DND-41 (cell line): ENCODE measurements around the gene CHST1.

Experiments used
- ATAC-seq: fragments of 200-7000 bp; cut with Tn5 transposase; 3 replicates; pipeline ENCODE4 v1.9.1; 2021; ENCODE audit warnings: low read depth; ENCODE audit not compliant: insufficient read depth
- DNase-seq: peaks from one replicate; pipeline ENCODE4 v3.0.0-alpha.2; 2020
- H2AFZ ChIP-seq: 2 replicates; pipeline ENCODE4 v1.6.0; 2012; ENCODE audit warnings: low read depth, low read length
- H3K27ac ChIP-seq: 2 replicates; pipeline ENCODE4 v1.5.1; 2012; ENCODE audit warnings: low read length, inconsistent platforms
- H3K27me3 ChIP-seq: fragments of 200-600 bp; sonication (generic); 2 replicates; pipeline ENCODE4 v1.6.0; 2012; ENCODE audit warnings: low read length, mild to moderate bottlenecking, inconsistent platforms; ENCODE audit not compliant: insufficient read depth, poor library complexity
- H3K36me3 ChIP-seq: 2 replicates; pipeline ENCODE4 v1.5.1; 2012; ENCODE audit warnings: low read length, inconsistent platforms; ENCODE audit not compliant: insufficient read depth
- H3K4me1 ChIP-seq: 2 replicates; pipeline ENCODE4 v1.5.1; 2012; ENCODE audit warnings: mild to moderate bottlenecking, low read length; ENCODE audit not compliant: insufficient read depth
- H3K4me2 ChIP-seq: 2 replicates; pipeline ENCODE4 v1.6.0; 2012; ENCODE audit warnings: mild to moderate bottlenecking, moderate library complexity, low read length, inconsistent platforms; ENCODE audit not compliant: insufficient read depth
- H3K4me3 ChIP-seq, 2 experiments: fragments of 200-600 bp in 1 of 2; shearing (Covaris generic) in 1 of 2; 2 replicates each; pipeline ENCODE4 v1.5.1; 2012 to 2016; ENCODE audit warnings: inconsistent platforms in 2 of 2, low read length in 2 of 2, mild to moderate bottlenecking in 2 of 2, low read depth in 1 of 2, moderate library complexity in 1 of 2
- H3K79me2 ChIP-seq: 2 replicates; pipeline ENCODE4 v1.6.0; 2012; ENCODE audit warnings: low read length, inconsistent platforms; ENCODE audit not compliant: insufficient read depth
- H3K9ac ChIP-seq: 2 replicates; pipeline ENCODE4 v1.6.0; 2012; ENCODE audit warnings: low read depth, mild to moderate bottlenecking, inconsistent platforms, low read length, moderate library complexity
- H3K9me3 ChIP-seq: 2 replicates; pipeline ENCODE4 v1.5.1; 2012; ENCODE audit warnings: low read length, moderate library complexity, mild to moderate bottlenecking, inconsistent platforms; ENCODE audit not compliant: insufficient read depth, severe bottlenecking
- H4K20me1 ChIP-seq: 2 replicates; pipeline ENCODE4 v1.6.0; 2012; ENCODE audit warnings: low read length; ENCODE audit not compliant: insufficient read depth
- CTCF ChIP-seq: IDR thresholded peaks from 2 replicates; pipeline ENCODE4 v1.5.1; 2012; ENCODE audit warnings: borderline replicate concordance, low read length, moderate library complexity, mild to moderate bottlenecking; ENCODE audit not compliant: poor library complexity, severe bottlenecking; ENCODE audit errors: extremely low read depth
- EZH2 ChIP-seq: IDR thresholded peaks from 3 replicates; pipeline ENCODE4 v1.6.1; 2012; ENCODE audit warnings: borderline replicate concordance, low read depth, mild to moderate bottlenecking, moderate library complexity, low read length, inconsistent platforms; ENCODE audit not compliant: severe bottlenecking

The CHST1 gene

GRCh38 chr11:45649544-45650165 is 15.8 kb downstream of the CHST1 start:
- no peaks in the 10 kb centered on the region; the same call in none of the 2 replicates for H3K79me2 ChIP-seq
- ATAC-seq (no peak), DNase-seq (no peak)
- no peaks in the 10 kb centered on the region for H3K4me1 ChIP-seq
- peaks cover 31% of the 10 kb centered on the region for H3K36me3 ChIP-seq
- H3K4me2 ChIP-seq = no peak overlapping the region
- H3K27ac ChIP-seq = no peak overlapping the region
- no peaks in the 10 kb centered on the region for H3K9me3 ChIP-seq
- no peak overlapping the region for H2AFZ ChIP-seq
- no peak overlapping the region for H3K9ac ChIP-seq
- no peak for TF ChIP-seq CTCF
- TF ChIP-seq EZH2 = no peak
- H3K4me3 ChIP-seq = no peak overlapping the region
- H3K27me3 ChIP-seq = no peaks in the 10 kb centered on the region
- peaks cover 5% of the 10 kb centered on the region for H4K20me1 ChIP-seq

- no peaks in the 10 kb centered on the region for H3K9me3 ChIP-seq
- H3K4me1 ChIP-seq = no peaks in the 10 kb centered on the region
- TF ChIP-seq EZH2 (no peak), CTCF (no peak)
- no peak for DNase-seq
- ATAC-seq = no peak
- H3K36me3 ChIP-seq = peaks cover 31% of the 10 kb centered on the region
- H3K27ac ChIP-seq = no peak overlapping the region
- H3K4me2 ChIP-seq = no peak overlapping the region
- H3K79me2 ChIP-seq = no peaks in the 10 kb centered on the region; the same call in 1 of the 2 replicates
- no peak overlapping the region for H3K9ac ChIP-seq
- peaks cover 5% of the 10 kb centered on the region; the same call in 1 of the 2 replicates for H4K20me1 ChIP-seq
- no peak overlapping the region for H3K4me3 ChIP-seq
- H3K27me3 ChIP-seq = no peaks in the 10 kb centered on the region
- no peak overlapping the region for H2AFZ ChIP-seq
These were observed 16.5 kb downstream of the CHST1 start for GRCh38 chr11:45648931-45649330.

GRCh38 chr11:45647786-45648185 is 17.6 kb downstream of the CHST1 start:
- no peaks in the 10 kb centered on the region for H3K27me3 ChIP-seq
- H4K20me1 ChIP-seq = no peaks in the 10 kb centered on the region; the same call in 1 of the 2 replicates
- H2AFZ ChIP-seq = no peak overlapping the region
- DNase-seq (no peak), ATAC-seq (no peak)
- no peaks in the 10 kb centered on the region for H3K79me2 ChIP-seq
- H3K4me2 ChIP-seq = no peak overlapping the region
- no peak for TF ChIP-seq CTCF
- TF ChIP-seq EZH2 = no peak
- H3K36me3 ChIP-seq = peaks cover 28% of the 10 kb centered on the region
- no peaks in the 10 kb centered on the region for H3K9me3 ChIP-seq
- H3K4me1 ChIP-seq = no peaks in the 10 kb centered on the region
- H3K4me3 ChIP-seq = no peak overlapping the region
- no peak overlapping the region for H3K9ac ChIP-seq
- no peak overlapping the region for H3K27ac ChIP-seq

GRCh38 chr11:45647329-45647728 is 18.1 kb downstream of the CHST1 start:
- no peak for DNase-seq
- TF ChIP-seq CTCF (no peak), EZH2 (no peak)
- Histone ChIP-seq H3K27ac (no peak overlapping the region), H3K27me3 (no peaks in the 10 kb centered on the region), H3K4me3 (no peak overlapping the region), H3K4me2 (no peak overlapping the region), H3K36me3 (peaks cover 25% of the 10 kb centered on the region), H3K9me3 (no peaks in the 10 kb centered on the region), H3K4me1 (no peaks in the 10 kb centered on the region), H3K79me2 (no peaks in the 10 kb centered on the region), H3K9ac (no peak overlapping the region), H2AFZ (no peak overlapping the region), H4K20me1 (no peaks in the 10 kb centered on the region; the same call in 1 of the 2 replicates)
- ATAC-seq = no peak
